NB4 (cell line): ENCODE measurements around the gene TST.

Experiments
- MAX ChIP-seq: IDR thresholded peaks from 2 replicates; pipeline ENCODE4 v1.6.1; 2011; ENCODE audit warnings: low read depth, low read length
- POLR2A ChIP-seq: IDR thresholded peaks from 2 replicates; pipeline ENCODE4 v1.6.1; 2011; ENCODE audit warnings: mild to moderate bottlenecking; ENCODE audit not compliant: insufficient read length; ENCODE audit errors: extremely low read depth
- TF ChIP-seq, protein P1 (sequence below): IDR thresholded peaks from one replicate; pipeline ENCODE4 v1.5.1; 2012; ENCODE audit warnings: low read depth, low read length

- TF ChIP-seq, protein P1, sequence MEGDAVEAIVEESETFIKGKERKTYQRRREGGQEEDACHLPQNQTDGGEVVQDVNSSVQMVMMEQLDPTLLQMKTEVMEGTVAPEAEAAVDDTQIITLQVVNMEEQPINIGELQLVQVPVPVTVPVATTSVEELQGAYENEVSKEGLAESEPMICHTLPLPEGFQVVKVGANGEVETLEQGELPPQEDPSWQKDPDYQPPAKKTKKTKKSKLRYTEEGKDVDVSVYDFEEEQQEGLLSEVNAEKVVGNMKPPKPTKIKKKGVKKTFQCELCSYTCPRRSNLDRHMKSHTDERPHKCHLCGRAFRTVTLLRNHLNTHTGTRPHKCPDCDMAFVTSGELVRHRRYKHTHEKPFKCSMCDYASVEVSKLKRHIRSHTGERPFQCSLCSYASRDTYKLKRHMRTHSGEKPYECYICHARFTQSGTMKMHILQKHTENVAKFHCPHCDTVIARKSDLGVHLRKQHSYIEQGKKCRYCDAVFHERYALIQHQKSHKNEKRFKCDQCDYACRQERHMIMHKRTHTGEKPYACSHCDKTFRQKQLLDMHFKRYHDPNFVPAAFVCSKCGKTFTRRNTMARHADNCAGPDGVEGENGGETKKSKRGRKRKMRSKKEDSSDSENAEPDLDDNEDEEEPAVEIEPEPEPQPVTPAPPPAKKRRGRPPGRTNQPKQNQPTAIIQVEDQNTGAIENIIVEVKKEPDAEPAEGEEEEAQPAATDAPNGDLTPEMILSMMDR, result no peak
- TF ChIP-seq POLR2A, result no peak
- no peak for TF ChIP-seq MAX
These were observed 49.6 kb upstream of the TST start for GRCh38 chr22:37068859-37069258.
